DMS53 (cell line): ENCODE data around the gene SPECC1.

Source experiments
- DNase-seq: peaks from one replicate; lab custom pipeline; 2025; lab: John Stamatoyannopoulos, UW

Gene SPECC1

DNA sequence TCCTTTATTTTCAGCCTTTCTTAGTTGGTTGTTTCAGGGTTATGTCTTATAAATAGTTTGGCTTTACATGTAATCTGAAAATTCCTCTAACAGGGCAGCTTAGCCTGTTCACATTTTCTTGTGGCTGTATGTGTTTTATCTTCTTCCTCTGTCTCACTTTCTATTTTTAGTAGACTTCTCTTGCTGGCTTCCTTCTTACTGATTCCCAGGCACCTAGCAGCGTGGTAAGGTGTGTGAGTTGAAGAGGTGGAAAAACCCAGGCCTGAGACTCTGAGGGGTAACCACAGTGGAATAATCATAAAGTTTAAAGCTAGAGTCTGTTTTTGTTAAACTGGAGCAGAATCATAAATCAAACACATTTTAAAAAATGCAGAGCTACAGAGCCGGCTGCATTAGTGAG, 267.3 kb downstream of the SPECC1 start:
- DNase-seq, result no peak

DNA sequence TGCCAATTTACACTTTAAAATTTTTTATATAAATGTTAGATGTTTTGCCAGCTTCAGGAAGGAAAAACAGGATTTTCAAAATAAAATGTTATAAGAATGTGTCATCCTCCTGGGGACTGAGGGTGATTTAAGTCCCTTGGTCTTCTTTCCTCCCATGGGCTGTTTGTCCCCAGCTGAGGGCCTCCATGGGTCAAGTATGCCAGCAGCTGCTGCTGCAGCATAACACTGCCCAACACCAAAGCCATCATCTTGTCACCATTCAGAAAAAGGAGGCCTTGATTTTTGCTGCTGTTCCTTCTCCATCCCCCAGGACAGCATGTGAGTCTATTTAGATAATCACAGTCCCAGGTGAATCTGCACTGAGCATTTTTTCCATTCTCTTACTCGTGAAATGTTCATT, 269.6 kb downstream of the SPECC1 start:
- DNase-seq, result no peak

DNA sequence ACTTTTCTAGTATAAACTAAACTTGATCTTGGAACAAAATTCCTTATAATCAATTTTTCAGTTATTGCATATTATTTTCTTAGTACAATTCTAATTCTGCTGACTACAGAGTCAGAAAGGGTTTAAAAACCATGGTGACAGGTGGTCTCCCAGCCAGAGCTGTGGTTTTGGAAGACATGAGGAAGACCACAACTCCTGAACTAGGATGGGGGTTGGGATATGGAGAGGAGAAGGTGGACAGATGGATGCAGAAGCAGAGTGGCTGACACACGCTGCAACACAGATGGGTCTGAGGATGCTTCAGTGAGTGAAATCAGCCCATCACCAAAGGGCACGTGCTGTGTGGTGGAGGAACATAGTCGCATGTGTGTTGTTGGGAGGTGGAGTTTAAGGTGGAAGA, 270.5 kb downstream of the SPECC1 start:
- DNase-seq, result no peak

DNA sequence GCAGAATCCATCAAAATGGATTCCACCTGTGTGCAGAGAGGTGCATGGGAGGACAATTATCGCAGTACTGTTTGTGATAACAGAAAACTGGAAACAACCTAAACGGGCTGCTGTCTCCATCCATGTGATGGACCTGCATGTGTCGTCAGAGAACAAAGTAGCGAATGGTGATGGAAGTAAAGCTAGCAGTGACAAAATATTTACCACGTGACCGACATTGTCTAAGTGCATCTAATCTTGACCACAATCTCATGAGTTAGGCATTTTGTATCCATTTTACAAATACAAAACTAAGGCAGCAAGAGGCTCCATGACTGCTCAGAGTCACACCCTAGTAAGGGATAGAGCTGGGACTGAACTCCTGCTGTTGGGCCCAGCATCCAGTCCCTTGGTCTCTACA, 270.9 kb downstream of the SPECC1 start:
- no peak for DNase-seq

DNA sequence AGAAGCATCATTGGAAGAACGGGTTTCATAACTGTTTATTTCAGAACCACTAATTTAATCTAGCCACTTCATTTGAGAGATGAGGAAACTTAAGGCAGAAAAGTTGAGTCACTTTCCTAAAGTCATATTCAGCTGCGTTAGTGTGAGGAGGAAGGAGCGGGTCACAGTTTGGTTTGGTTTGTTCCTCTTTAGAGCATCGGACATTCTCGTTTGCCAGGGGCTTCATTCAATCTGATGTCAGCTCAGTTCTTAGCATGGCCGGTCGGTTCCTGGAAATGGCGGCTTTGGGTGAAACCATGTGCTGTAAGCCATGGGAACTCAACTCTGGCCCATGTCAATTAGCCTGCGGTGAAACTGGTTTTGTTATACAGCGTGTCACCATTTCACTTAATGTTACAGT, 271.7 kb downstream of the SPECC1 start:
- no peak for DNase-seq

DNA sequence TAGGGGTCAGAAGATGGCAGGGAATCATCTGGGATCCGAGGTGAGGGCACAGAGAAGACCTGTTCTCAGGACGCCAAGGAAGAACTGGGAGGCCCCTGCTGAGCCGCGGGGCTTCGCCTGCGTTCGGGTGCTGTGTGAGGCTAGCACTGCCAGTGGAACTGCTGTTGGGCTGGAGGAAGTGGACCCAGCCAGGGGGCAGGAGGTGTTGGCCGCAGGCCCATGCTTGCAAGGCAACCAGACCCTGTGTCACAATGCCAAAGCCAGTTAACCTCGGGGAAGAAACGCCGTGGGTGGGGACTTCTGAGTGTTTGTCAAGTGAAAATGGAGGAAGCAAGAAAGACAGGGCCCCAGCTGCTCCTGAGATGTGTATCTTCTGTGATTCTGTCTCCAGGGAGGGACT, 272.7 kb downstream of the SPECC1 start:
- no peak for DNase-seq

DNA sequence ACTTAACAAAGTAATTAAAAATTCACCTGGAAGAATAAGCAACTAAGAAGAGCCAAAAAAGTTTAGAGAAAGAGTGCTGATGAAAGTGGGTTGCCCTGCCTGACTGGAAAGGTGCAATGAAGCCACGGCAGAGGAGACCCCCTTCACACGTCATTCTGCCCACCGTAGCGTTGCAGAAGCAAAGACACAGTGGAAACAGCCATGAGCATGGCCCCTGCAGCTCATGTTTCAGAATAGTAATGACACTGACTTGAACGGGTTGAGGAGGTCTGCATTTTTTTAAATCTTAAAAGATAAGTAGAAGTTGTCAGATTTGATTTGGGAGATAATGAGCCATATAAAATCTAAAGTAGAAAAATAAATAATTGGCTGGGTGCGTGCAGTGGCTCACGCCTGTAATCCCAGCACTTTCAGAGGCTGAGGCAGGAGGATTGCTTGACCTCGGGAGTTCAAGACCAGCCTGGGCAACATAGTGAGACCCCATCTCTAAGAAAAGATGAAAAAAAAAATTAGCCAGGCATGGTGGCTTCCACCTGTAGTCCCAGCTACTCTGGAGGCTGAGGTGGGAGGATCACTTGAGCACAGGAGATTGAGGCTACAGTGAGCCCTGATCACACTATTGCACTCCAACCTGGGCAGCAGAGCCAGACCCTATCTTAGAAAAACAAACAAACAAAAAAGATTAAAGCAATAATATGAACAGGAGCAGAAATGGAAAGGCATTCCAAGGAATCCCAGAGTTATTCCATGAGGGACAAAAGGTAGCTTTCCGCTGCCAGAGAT, 273.6 kb downstream of the SPECC1 start:
- no peak for DNase-seq

DNA sequence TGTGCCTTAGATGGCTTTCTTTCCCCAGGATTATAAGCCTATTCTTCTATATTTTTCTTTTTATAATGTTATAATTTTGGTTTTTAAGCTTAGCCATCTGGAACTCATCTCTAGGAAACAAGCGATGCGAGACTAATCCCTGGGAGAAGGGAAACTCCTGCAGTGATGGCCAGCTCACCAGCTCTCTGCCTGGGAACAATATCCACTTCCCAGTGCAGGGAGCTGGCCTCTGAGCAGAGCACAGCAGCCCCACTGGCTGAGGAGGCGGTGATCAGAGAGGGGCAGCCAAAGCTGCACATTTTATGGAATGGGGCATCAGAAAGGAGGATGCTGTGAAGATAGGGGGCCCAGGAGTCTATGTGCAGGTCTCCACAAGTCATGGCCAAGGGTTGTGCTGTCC, 274.9 kb downstream of the SPECC1 start:
- DNase-seq, result no peak

DNA sequence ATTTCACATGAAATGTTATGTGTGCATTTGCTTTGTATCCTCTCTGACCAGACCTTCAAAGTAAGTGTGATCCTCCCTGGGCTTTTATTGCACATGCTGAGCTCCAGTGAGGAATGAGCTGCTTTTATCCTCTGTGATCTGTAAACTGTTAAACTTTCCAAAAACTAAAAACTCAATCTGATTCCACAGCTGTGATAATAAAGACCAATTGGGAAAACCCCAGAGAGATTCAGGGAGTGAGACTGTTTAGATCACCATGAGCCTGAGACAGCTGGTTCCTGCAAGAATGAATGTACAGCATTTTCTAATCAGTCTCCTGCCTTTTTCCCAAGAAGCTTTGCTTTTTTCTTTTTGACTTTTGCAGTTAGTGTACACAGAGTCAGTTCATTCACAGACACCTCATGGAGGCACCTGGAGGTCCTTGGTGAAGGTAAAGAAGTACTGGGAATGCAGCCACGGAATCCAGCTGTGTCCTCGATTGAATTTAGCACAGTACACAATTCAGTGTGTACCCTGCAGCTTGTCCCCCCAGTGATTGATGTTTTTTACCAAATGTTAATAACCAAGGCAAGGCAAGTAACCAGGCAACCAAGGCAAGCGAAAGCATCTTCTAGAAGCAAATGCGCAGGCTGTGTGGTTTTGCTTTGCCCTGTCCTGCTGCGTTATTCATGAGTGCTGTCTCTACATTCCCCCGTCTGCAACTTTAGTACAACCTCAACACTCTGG, 275.6 kb downstream of the SPECC1 start:
- no peak for DNase-seq

DNA sequence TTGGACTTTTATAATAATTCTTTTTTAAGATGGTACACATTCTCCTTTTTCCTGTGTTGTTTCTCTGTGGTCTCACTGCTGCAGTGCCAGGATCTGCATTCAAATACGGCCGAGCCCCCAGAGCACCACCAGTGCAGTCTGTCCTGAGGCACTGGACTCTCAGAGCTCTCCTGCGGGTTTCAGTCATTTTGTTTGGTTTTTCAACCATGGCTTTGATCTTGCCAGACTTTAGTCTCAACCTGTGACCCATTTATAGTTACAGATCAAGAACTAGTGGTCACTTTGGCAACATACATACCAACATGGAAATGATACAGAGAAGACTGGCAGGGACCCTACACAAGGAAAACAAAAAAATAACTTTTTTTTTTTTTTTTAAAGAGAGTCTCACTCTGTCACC, 280.8 kb downstream of the SPECC1 start:
- DNase-seq, result no peak

DNA sequence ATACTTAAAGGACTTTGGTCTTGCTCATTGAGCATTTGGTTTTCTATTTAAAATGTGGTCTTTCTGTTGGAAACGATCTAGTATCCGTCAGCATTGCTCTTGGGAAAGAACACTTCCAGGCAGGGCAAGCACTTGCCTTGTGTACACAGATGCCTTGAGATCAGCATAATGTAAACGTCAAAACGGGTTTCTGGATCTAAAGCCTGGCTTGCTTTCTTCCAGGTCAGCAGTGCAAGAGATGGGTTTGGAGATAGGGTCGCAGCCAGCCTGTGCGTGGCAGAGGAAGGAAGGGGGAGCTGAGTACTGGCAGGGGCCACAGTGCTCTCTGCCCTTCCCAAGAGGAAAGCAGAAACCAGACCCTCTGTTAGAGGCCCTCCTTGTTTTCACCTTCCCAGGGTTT, 282.7 kb downstream of the SPECC1 start:
- DNase-seq, result no peak

DNA sequence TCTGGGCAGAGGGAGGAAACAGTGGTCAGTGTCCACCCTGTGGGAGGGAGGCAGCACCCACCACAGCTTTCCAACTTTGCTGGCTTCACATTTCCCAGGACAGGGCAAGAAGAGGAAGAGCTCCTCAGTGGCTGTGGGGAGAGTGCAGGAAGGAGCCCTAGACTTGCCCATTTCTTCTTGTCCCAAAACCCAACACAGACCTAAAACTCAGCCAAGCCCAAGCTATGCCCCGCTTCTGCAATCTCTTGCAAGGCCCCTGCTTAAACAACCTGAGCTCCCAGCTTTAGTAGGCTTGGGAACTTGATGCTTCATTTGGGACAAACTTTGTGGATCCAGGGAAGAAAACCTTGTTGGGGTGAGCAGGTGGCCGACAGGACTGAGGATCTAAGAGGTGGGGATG, 284.3 kb downstream of the SPECC1 start:
- no peak for DNase-seq

DNA sequence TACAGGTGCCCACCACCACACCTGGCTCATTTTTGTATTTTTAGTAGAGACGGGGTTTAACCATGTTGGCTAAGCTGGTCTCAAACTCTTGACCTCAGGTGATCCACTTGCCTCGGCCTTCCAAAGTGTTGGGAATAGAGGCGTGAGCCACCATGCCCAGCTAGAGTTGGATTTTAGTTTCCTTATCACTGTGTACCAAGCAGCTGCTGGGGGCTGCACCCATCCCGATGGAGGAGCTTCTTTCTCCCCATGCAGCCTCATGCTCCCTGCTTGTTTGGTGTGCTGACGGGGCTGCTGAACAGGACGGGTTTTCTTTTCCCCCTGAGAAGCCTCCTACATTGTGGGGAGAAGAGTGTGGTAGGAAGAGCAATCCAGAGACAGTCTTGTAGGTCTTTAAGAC, 285.0 kb downstream of the SPECC1 start:
- DNase-seq, result no peak

DNA sequence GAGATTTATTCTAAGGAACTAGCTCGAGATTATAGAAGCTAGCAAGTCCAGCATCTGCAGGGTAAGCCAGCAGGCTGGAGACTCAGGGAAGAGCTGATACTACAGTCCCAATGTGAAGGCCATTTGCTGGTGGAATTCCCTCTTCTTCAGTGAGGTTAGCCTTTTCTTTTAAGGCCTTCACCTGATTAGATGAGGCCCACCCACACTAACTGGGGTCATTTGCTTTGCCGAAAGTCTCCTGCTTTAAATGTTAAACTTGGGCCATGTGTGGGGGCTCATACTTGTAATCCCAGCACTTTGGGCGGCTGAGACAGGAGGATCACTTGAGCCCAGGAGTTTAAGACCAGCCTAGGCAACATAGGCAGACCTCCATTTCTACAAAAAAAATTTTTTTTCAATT, 289.9 kb downstream of the SPECC1 start:
- no peak for DNase-seq

DNA sequence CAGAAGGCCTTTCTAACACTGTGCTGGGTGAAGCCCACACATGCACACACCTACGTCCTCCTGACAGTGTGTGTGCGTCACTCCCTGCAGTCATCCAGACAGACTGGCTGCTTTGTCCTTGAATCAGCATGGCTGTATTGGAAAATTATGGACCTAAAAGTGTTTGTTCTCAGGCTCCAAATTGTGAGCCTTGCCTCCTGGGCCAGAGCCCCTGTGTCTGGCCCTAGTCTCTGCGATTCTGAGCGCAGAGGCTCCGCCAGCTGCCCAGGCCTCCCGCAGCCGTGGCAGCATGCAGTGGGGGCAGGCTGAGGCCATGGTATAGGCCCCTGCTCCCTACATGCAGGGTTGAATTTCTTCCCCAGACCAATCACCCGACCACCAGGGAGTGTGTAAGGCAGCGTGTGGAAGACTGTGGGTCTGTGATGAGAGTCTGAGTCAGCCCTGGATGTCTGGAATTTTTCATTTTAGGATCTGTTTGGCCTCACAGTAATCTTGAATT, 291.3 kb downstream of the SPECC1 start:
- no peak for DNase-seq

DNA sequence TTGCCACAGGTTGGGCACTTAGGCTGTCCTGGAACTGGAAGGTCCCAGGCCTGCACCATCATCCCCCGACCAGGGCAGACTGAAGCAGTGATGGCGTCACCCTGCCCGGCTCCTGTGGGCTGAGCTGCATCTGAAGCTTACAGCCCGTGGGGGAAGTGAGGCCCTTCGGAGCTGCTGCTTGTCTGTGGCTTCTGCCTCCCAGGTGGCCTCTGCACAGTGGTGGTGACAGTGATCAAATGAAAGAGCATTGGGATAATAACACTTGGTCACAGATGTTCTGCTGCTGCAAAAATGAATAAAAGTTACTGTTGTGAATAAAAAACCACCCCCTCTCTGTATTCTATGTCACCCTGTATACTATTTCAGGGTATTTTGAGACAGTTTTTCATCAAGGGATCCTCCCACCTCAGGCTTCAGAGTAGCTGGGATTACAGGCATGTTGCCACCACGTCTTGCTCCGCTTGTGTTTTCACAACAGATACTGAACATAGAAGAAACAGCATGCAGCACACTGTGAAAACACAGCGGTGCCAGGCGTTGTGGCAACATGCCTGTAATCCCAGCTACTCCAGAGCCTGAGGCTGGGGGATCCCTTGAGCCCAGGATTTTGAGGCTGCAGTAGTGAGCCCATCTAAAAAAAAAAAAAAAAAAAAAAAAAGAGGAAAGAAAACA, 293.2 kb downstream of the SPECC1 start:
- no peak for DNase-seq

DNA sequence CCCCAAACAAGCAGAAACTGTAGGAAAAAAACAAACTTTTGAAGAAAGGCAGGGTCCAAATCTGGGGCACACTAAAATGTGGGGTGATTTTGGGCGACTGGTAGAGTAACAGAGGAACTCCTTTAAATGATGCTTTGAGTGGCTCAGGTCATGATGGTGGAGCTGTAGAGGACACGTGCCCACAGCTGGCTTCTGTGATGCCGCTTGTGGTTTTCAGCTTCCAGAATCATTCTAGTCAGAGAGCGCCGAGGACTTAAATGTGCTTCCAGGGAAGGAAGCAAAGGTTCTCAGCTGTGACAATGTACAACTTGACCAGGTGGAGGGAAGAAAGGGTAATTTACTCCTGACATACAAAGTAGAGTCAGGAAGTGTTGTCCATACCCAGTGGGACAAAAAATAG, 295.8 kb downstream of the SPECC1 start:
- DNase-seq, result no peak

DNA sequence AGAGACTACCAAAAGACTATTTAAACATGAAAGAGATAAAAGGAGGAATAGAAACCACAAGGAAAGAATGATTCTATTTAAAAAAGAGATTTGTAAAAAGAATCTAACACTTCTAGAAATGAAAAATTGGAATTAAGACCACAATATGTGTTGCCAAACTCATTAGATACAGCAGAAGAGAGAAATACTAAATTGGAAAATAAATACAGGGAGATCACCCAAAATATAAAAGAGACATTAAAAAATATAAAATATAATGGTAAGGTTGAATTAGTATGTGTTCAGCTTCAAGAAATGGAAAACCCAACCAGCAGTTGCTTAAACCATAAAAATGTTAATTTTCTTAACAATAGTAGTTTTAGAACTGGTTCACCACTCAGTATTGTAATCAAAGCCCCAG, 297.8 kb downstream of the SPECC1 start:
- DNase-seq, result no peak

DNA sequence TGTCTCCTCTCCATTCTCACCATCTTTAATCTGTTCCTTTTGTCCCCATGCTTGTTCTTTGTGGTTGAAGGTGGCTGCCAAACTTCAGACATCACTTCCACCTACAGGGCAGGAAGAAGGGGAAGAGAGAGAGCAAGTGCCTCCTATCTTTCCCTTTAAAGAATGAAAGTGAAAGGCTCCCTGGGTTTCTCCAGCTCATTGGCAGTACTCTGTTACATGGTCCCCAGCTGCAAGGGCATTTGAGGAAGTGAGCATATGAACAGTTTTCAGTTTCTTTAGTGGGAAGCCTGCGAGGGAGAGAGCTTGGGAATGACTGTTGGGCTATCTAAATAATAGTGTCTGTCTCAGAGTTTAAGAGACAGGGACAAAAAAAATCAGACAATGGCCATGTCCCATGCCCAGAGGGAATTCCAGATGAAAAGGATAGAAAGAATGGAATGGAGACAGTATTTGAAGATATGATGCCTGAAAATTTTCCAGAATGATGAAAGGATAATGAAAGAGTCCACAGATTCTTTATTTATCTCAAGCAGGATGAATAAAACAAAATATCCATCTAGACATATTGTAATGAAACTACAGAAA, 298.3 kb downstream of the SPECC1 start:
- DNase-seq, result no peak

DNA sequence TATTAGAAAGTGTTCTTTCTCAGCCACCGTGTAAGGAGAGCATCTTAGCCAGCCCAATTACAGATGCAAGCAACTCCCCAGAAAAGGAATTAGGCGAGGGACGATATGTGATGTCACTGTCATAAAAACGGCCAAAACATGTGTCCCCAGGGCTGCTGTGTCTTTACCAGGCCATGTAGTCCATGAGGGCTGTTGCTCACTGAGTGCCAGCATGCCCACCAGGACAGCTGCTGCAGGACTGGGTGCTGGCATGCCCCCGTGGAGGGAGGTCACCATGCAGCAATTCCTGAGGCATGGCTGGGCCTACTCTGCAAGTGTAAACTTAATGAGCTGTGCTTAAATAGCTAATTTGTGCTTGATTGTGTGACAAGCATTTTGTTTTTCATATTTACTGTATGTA, 301.3 kb downstream of the SPECC1 start:
- no peak for DNase-seq

DNA sequence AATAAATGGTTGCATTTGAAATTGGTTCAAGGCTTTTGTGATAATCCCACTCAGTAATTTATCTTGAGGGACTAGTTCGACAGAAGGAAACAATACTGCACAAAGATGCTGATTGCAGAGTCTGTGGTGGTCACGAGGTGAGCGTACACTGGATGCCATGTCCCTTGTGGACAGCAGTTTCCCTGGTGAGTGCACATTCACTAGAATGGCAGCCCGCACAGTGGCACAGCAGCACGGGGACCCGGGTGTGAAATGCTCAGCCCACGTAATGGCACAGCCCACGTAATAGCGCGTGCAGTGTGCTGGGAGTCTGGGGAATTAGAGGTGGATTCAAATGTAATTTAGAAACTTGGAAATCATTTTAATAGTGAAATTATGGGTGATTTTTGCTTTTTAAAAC, 304.1 kb downstream of the SPECC1 start:
- DNase-seq, result no peak

DNA sequence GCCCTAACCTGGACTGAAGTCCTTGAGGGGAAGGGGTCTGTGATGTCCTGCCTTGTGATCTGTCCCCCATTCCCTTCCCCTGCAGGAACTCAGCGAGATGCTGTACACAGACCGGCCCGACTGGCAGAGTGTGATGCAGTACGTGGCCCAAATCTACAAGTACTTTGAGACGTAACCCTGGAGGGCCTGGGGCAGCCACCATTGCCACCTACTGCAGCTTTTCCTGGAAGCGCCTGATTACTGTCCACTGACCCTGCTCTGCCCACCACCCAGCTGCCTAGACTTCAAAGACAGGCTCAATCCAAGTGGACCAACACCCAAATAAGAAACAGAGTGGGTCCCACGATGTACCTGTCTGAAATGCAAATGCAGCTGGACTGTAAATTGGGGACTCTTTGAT, 304.7 kb downstream of the SPECC1 start:
- DNase-seq, result no peak

DNA sequence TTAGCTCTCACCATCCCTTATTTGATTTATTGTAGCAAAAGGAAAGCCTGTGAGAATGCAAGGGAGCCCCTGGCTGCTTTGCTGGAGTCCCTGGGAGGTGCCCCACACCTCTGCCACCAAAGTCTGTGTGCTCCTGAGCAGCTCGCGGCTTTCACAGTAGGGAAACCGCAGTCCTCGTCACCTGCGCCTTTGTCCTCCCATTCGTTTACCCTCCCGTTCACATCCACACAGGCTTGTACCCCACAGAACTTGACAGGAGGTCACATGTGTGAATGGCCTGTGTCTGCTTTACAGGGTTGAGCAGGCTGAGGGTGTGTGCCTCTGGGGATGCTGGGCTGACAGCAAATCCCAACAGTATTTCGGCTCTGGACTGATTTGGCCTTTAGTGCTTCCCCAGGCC, 305.7 kb downstream of the SPECC1 start:
- DNase-seq, result no peak
